H9 (cell line): Measurements from ENCODE around the gene TMEM217. TPM values are rescaled to one million over a fixed set of nuclear protein-coding genes. Genes with fewer than 3 reads are reported as not detected.
A peak's percentile ranks its signal among the peaks of the same experiment; 100 is the strongest.

Experiments used
- DNase-seq: peaks from one replicate; pipeline ENCODE4 v3.0.0-alpha.2; 2017
- H2AFZ ChIP-seq: one replicate; pipeline ENCODE4 v1.6.1; 2013; ENCODE audit warnings: mild to moderate bottlenecking, low read length, control low read depth, moderate library complexity
- H2AK5ac ChIP-seq: 2 replicates; pipeline ENCODE4 v1.6.1; 2013; ENCODE audit warnings: low read length, control low read depth, mixed read lengths; ENCODE audit not compliant: insufficient read length
- H2BK120ac ChIP-seq: one replicate; pipeline ENCODE4 v1.6.1; 2013; ENCODE audit warnings: low read depth, mild to moderate bottlenecking, low read length, control low read depth, inconsistent platforms; ENCODE audit not compliant: poor library complexity, severe bottlenecking
- H2BK12ac ChIP-seq: 2 replicates; pipeline ENCODE4 v1.6.1; 2013; ENCODE audit warnings: low read length, control low read depth, mixed read lengths, low read depth; ENCODE audit not compliant: insufficient read length
- H2BK15ac ChIP-seq: 2 replicates; pipeline ENCODE4 v1.6.1; 2013; ENCODE audit warnings: low read depth, low read length, control low read depth
- H2BK20ac ChIP-seq: one replicate; pipeline ENCODE4 v1.6.1; 2013; ENCODE audit warnings: low read depth, mild to moderate bottlenecking, low read length, control low read depth, inconsistent platforms; ENCODE audit not compliant: poor library complexity, severe bottlenecking
- H2BK5ac ChIP-seq: 2 replicates; pipeline ENCODE4 v1.6.1; 2013; ENCODE audit warnings: low read length, control low read depth, mixed read lengths; ENCODE audit not compliant: insufficient read length
- H3K14ac ChIP-seq: 2 replicates; pipeline ENCODE4 v1.6.1; 2013; ENCODE audit warnings: low read length, control low read depth; ENCODE audit not compliant: insufficient read depth
- H3K18ac ChIP-seq: 2 replicates; pipeline ENCODE4 v1.6.1; 2013; ENCODE audit warnings: low read depth, mild to moderate bottlenecking, mixed read lengths, low read length, control low read depth; ENCODE audit not compliant: insufficient read length
- H3K23ac ChIP-seq: 2 replicates; pipeline ENCODE4 v1.6.1; 2013; ENCODE audit warnings: low read length, control low read depth, mixed read lengths, low read depth; ENCODE audit not compliant: insufficient read length
- H3K23me2 ChIP-seq: 2 replicates; pipeline ENCODE4 v1.6.1; 2013; ENCODE audit warnings: low read depth, mild to moderate bottlenecking, mixed read lengths, low read length, control low read depth; ENCODE audit not compliant: insufficient read length, poor library complexity, severe bottlenecking
- H3K27ac ChIP-seq: 2 replicates; pipeline ENCODE4 v1.5.1; 2013; ENCODE audit warnings: low read length, control low read depth, mixed read lengths, low read depth; ENCODE audit not compliant: insufficient read length
- H3K27me3 ChIP-seq: 2 replicates; pipeline ENCODE4 v1.6.1; 2013; ENCODE audit warnings: low read length, control low read depth, inconsistent platforms; ENCODE audit not compliant: insufficient read depth
- H3K4ac ChIP-seq: 2 replicates; pipeline ENCODE4 v1.6.1; 2013; ENCODE audit warnings: low read depth, mild to moderate bottlenecking, control low read depth, inconsistent platforms, low read length, moderate library complexity
- H3K4me1 ChIP-seq: 2 replicates; pipeline ENCODE4 v1.6.1; 2013; ENCODE audit warnings: low read length, control low read depth, inconsistent platforms; ENCODE audit not compliant: insufficient read depth
- H3K4me2 ChIP-seq: 2 replicates; pipeline ENCODE4 v1.6.1; 2013; ENCODE audit warnings: low read length, control low read depth, mixed read lengths; ENCODE audit not compliant: insufficient read length, insufficient read depth
- H3K56ac ChIP-seq: 2 replicates; pipeline ENCODE4 v1.6.1; 2013; ENCODE audit warnings: low read depth, mild to moderate bottlenecking, mixed read lengths, low read length, control low read depth; ENCODE audit not compliant: insufficient read length
- H3K79me1 ChIP-seq: 2 replicates; pipeline ENCODE4 v1.6.1; 2013; ENCODE audit warnings: low read depth, mild to moderate bottlenecking, moderate library complexity, low read length, control low read depth, inconsistent platforms; ENCODE audit not compliant: insufficient read depth, poor library complexity, severe bottlenecking
- H3K79me2 ChIP-seq: 2 replicates; pipeline ENCODE4 v1.6.1; 2013; ENCODE audit warnings: low read length, control low read depth, inconsistent platforms; ENCODE audit not compliant: insufficient read depth
- H3K9ac ChIP-seq: 2 replicates; pipeline ENCODE4 v1.6.1; 2013; ENCODE audit warnings: low read length, control low read depth, mixed read lengths; ENCODE audit not compliant: insufficient read length; ENCODE audit errors: extremely low read depth
- H3K9me3 ChIP-seq: one replicate; pipeline ENCODE4 v1.6.1; 2013; ENCODE audit warnings: low read depth, low read length, inconsistent platforms; ENCODE audit not compliant: control insufficient read depth
- H3T11ph ChIP-seq: one replicate; pipeline ENCODE4 v1.6.1; 2013; ENCODE audit warnings: mild to moderate bottlenecking, low read length, control low read depth, inconsistent platforms
- H4K20me1 ChIP-seq: one replicate; pipeline ENCODE4 v1.6.1; 2013; ENCODE audit not compliant: control insufficient read depth, insufficient read length, insufficient read depth
- H4K5ac ChIP-seq: 2 replicates; pipeline ENCODE4 v1.6.1; 2013; ENCODE audit warnings: low read depth, mild to moderate bottlenecking, mixed read lengths, low read length, control low read depth; ENCODE audit not compliant: insufficient read length
- H4K8ac ChIP-seq: replicated peaks from 2 replicates; pipeline ENCODE4 v1.6.1; 2013; ENCODE audit warnings: low read length, control low read depth, mixed read lengths, low read depth; ENCODE audit not compliant: insufficient read length
- H4K91ac ChIP-seq: 2 replicates; pipeline ENCODE4 v1.6.1; 2013; ENCODE audit warnings: low read depth, mild to moderate bottlenecking, moderate library complexity, mixed read lengths, low read length, control low read depth; ENCODE audit not compliant: insufficient read length
- H3K27ac Mint-ChIP-seq, 3 experiments: 2 replicates in 2 of 3; 3 replicates in 1 of 3; pipeline ENCODE4 v1.8.0; 2020 to 2021; ENCODE audit warnings: mixed read lengths in 3 of 3, mild to moderate bottlenecking in 1 of 3, moderate library complexity in 1 of 3
- H3K27me3 Mint-ChIP-seq: 2 replicates; pipeline ENCODE4 v1.8.0; 2021; ENCODE audit warnings: low read depth, mild to moderate bottlenecking, moderate library complexity, mixed read lengths
- H3K36me3 Mint-ChIP-seq, 3 experiments: 2 replicates in 2 of 3; 3 replicates in 1 of 3; pipeline ENCODE4 v1.8.0; 2020 to 2021; ENCODE audit warnings: low read depth in 3 of 3, mixed read lengths in 3 of 3; ENCODE audit not compliant: insufficient read depth in 1 of 3
- H3K4me1 Mint-ChIP-seq, 2 experiments: 2 replicates each; pipeline ENCODE4 v1.8.0; 2020; ENCODE audit warnings: mixed read lengths in 2 of 2
- H3K4me3 Mint-ChIP-seq, 2 experiments: 2 replicates in 1 of 2; 3 replicates in 1 of 2; pipeline ENCODE4 v1.8.0; 2020 to 2021; ENCODE audit warnings: mild to moderate bottlenecking in 2 of 2, mixed read lengths in 2 of 2, moderate library complexity in 1 of 2
- H3K9me3 Mint-ChIP-seq, 2 experiments: 2 replicates in 1 of 2; 3 replicates in 1 of 2; pipeline ENCODE4 v1.8.0; 2020; ENCODE audit warnings: mild to moderate bottlenecking in 2 of 2, mixed read lengths in 2 of 2, moderate library complexity in 1 of 2
- CTCF ChIP-seq: fragments of 200-600 bp; sonication (generic); conservative IDR thresholded peaks from 3 replicates; pipeline ENCODE4 v1.8.0; 2021; ENCODE audit warnings: antibody characterized with exemption, mild to moderate bottlenecking
- WGBS: extraction: QIAGEN DNeasy Blood & Tissue Kit; methylation state at CpG from one replicate; pipeline ENCODE4 v1.1.7; 2013; ENCODE audit warnings: missing lambda C conversion rate, low lambda C conversion rate, mixed read lengths; ENCODE audit not compliant: insufficient read length; ENCODE audit errors: extremely low coverage; 5-methylcytosine and 5-hydroxymethylcytosine counted together
- total RNA-seq: library from RNA; stranded (reverse); gene quantifications from 2 replicates; pipeline ENCODE4 v1.2.1, GENCODE V29; 2021

Gene TMEM217
- total RNA-seq, 1 experiment from 2014 or later, result 1.1 TPM

- peak overlapping the region; percentile 78 for H4K5ac ChIP-seq
- H2AK5ac ChIP-seq, result no peak overlapping the region
- no peak overlapping the region for H2AFZ ChIP-seq
- peaks cover 5% of the 10 kb centered on the region for H3K79me1 ChIP-seq
- H3K56ac ChIP-seq, result peak overlapping the region; percentile 53
- Mint-ChIP-seq H3K4me1 (peaks cover 24 to 37% of the 10 kb centered on the region in 2 experiments), H3K4me3 (peak overlapping the region; percentile 88 to 96), H3K9me3 (no peaks in the 10 kb centered on the region; a peak in 3 of 5 replicates), H3K27me3 (no peaks in the 10 kb centered on the region; the same call in 1 of the 2 replicates), H3K27ac (peak overlapping the region; percentile 98 to 100 (median 100)), H3K36me3 (peaks cover 22 to 31% (median 28%) of the 10 kb centered on the region in 3 experiments)
- peak overlapping the region; percentile 97 for H4K91ac ChIP-seq
- H3K4ac ChIP-seq, result peak overlapping the region; percentile 79; the same call in 1 of the 2 replicates
- peak overlapping the region; percentile 46 for H3T11ph ChIP-seq
- no peak for DNase-seq
- H4K20me1 ChIP-seq, result no peaks in the 10 kb centered on the region
- H3K23me2 ChIP-seq, result peaks cover 17% of the 10 kb centered on the region
- H3K14ac ChIP-seq, result peak overlapping the region; percentile 99
- H3K9me3 ChIP-seq, result no peaks in the 10 kb centered on the region
- peak overlapping the region; percentile 1 for H2BK12ac ChIP-seq
- no peak overlapping the region for H3K23ac ChIP-seq
- no peak for TF ChIP-seq CTCF
- peak overlapping the region; percentile 84 for H3K4me2 ChIP-seq
- H3K4me1 ChIP-seq, result peaks cover 3% of the 10 kb centered on the region; the same call in 1 of the 2 replicates
- H4K8ac ChIP-seq, result peak overlapping the region; percentile 14
- no CpG with 5 or more reads among the region's 29 CpGs for WGBS
- peak overlapping the region; percentile 99 for H3K18ac ChIP-seq
- H3K27ac ChIP-seq, result peak overlapping the region; percentile 46
- no peak overlapping the region for H2BK15ac ChIP-seq
- no peak overlapping the region for H2BK20ac ChIP-seq
- no peaks in the 10 kb centered on the region for H3K27me3 ChIP-seq
- peak overlapping the region; percentile 97 for H3K9ac ChIP-seq
- H3K79me2 ChIP-seq, result peaks cover 14% of the 10 kb centered on the region; the same call in 1 of the 2 replicates
- peak overlapping the region; percentile 96 for H2BK5ac ChIP-seq
- peak overlapping the region; percentile 97 for H2BK120ac ChIP-seq
These were observed 89.0 kb downstream of the TMEM217 start for GRCh38 chr6:37168811-37169495.
